Measurements from ENCODE around the gene KRT3.
"Not testable (repeated sequence)": the region's sequence is repeated elsewhere in the genome, so short reads cannot be mapped to it uniquely, and the experiment has no call there.

The KRT3 gene

DNA sequence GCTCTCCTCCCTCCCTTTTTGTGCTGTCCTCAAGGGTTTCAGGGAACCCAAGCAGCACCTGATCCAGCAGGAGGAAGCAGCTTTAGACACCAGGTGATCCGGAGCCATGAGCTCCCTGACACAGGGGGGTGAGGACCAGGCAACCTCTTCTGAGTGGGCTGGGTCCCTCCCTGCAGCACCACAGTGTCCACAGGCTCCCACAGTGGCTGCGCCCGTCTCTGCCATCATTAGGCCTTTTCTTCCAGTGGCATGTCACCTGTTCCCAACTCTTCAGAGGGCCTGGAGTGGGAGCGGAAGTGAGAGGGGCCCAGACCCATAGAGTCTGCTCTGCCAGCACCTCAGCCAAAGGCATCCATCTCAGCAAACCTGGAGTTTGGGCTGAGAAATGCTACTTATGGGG, 18.4 kb downstream of the KRT3 start:
- no peak for DNase-seq

- no peak for DNase-seq
These were observed 19.0 kb downstream of the KRT3 start, which contains the start of gene KRT76 for GRCh38 chr12:52776913-52777395. Gene KRT76, minus strand, starts transcription at chr12:52777345. Its CDS starts 54 bp downstream, at chr12:52777291.

GRCh38 chr12:52776435-52776834, 19.5 kb downstream of the KRT3 start:
- no peak for DNase-seq

GRCh38 chr12:52774629-52775250, 21.2 kb downstream of the KRT3 start:
- DNase-seq, result no peak

GRCh38 chr12:52772772-52773171, 23.1 kb downstream of the KRT3 start:
- DNase-seq, result no peak

- DNase-seq, result no peak
These were observed 23.7 kb downstream of the KRT3 start for GRCh38 chr12:52772188-52772587.

- DNase-seq, result no peak
These were observed 24.4 kb downstream of the KRT3 start for GRCh38 chr12:52771505-52771904.

DNA sequence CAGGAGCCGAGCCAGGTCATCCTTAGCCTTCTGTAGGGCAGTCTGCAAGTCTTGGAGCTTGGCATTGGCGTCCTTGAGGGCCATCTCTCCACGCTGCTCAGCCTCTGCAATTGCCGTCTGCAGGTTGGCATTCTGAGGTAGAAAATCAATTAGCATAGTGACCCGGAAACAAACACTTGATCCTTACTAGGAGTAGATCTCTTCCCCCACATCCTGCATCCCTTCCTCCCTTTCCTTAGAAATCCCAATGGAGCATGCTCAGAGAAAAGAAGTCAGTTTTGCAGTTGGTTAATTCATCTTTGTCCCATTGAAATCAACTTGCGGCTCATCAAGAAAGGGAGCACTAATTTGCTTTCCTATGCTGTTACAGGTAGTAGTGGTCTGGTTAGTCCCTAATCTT, 24.8 kb downstream of the KRT3 start:
- DNase-seq, result no peak

- no peak for DNase-seq
These were observed 26.0 kb downstream of the KRT3 start for GRCh38 chr12:52769946-52770345.

GRCh38 chr12:52769354-52769753, 26.6 kb downstream of the KRT3 start:
- DNase-seq, result no peak

- DNase-seq, result no peak
These were observed 27.3 kb downstream of the KRT3 start for GRCh38 chr12:52768479-52769200.

DNA sequence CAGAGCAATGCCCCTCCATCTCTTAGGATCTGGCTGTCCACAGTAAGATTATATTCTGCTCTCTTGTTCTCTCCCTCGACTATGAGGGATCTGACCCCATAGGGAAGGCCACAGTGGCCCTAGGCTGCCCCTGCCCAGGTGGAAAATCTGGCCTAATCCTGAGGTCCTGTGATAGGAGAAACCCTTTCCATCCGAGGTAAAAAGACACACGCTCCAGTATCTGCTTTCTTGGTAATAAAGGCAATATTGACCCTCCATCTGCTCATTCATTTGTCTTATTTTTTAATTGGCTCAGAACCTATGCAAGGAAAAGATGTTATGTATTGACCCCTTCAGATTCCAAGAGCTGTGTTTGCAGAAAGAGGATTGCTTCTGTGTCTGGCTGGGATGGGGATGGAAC, 28.5 kb downstream of the KRT3 start:
- DNase-seq, result no peak

DNA sequence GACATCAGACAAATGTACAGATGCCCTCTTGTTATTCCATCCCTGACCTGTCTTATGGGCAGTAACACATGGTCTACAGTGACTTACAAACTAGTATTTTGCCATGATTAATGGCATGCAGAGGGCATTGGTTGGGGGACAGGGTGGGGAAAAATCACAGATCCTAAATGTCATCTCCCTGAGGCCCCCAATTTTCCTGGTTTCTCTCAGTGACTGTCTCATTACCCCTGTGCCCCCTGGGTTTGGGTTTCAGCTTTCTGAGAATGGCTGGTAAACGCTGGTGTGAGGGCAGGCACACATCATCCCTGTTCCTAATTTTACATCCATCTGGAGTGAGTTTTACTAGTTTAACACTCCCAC, 28.9 kb downstream of the KRT3 start:
- DNase-seq, result no peak

GRCh38 chr12:52766351-52767019, 29.4 kb downstream of the KRT3 start:
- DNase-seq, result no peak

GRCh38 chr12:52765702-52766101, 30.2 kb downstream of the KRT3 start:
- no peak for DNase-seq

GRCh38 chr12:52763991-52764390, 31.9 kb downstream of the KRT3 start:
- DNase-seq, result no peak

DNA sequence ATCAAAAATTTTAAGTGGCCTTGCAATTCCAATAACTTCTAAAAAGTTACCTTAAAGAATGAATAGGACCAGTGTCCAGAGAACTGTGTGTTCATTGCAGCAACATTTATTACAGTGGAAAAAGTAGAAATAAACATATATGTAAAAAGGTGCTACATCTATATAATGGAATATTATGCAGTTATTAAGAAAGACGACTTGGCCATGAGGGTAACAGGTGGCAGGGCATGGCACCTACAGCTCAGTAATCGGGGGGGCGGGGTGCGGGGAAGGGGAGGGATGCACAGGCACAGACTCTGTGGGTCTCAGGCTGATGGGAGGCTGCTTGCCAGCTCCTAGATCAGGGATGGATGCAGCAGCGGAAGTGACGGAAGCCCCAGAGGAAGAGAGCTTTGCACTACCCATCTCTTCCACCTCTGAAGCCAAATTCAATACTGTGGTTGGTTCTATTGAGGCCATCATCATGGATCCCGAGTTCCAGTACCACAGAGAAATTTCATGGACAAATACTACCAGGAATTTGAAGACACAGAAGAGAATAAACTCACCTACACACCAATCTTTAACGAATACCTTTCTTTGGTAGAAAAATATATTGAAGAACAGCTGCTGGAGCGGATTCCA, 32.8 kb downstream of the KRT3 start:
- DNase-seq, result no peak

DNA sequence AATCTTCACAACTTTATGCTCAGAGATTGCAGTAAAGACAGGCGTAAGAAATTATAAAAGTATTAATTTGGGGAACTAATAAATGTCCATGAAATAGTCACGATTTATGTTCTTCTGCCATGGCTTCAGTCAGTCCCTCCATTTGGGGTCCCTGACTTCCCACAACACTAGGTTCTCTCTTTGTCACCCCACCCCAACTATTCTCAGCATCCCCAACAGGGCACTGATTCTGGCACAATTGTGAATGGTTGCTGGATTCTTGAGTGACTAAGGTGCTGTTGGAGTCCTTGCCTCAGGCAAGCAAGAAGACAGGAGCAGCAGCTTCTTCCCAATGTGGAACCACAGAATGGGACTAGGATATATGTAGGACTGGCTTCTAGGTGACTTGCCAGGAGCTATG, 34.1 kb downstream of the KRT3 start:
- no peak for DNase-seq

DNA sequence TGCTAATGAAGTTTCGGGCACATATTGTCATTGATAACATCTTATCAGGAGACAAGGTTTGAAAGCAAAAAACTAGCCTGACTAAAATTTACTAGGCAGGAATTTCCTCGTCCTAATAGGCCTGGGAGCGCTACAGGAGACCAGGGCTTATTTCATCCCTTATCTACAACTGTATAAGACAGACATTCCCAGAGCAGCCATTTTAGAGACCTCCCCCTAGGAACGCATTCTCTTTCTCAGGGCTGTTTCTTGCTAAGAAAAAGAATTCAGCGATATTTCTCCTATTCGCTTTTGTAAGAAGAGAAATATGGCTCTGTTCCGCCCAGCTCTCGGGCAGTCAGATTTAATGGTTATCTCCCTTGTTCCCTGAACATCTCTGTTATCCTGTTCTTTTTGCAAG, 34.7 kb downstream of the KRT3 start:
- DNase-seq, result not testable (repeated sequence)

DNA sequence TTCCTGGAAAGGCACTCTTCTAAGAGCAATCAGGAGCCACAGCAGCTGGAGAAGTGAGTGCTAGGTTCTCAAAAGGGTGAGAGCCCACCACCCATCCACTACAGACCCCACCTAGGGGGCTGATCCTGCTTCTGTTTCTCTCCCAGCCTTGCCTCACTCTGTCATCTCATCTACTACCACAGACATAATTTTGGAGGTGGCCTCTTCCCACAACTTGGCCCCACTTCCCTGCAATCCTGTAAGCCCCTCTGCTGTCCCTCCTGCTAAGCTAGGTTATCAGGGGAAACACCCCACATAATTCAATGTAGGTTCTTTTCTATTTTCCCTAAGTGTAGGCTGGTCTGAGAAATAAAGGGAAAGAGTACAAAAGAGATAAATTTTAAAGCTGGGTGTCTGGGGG, 35.3 kb downstream of the KRT3 start:
- DNase-seq, result no peak

DNA sequence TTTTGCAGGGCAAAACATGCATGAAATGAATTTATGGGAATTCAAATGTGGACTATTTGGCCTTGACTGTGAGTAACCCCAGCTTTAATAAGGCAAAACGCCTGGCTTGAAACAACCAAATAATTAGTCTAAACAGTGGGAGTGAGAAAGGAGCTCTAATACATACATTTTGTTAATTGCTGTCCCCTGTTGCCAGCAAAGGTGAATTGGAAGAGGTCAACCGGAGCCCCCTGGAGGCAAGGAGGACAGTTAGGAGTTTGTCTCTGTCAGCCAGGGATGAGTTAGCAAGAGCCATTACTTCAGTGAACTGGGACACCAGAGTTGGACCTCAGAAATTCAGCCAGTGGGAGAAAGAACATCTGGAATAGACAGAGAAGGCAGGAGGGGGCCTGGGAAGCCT, 36.2 kb downstream of the KRT3 start:
- no peak for DNase-seq

DNA sequence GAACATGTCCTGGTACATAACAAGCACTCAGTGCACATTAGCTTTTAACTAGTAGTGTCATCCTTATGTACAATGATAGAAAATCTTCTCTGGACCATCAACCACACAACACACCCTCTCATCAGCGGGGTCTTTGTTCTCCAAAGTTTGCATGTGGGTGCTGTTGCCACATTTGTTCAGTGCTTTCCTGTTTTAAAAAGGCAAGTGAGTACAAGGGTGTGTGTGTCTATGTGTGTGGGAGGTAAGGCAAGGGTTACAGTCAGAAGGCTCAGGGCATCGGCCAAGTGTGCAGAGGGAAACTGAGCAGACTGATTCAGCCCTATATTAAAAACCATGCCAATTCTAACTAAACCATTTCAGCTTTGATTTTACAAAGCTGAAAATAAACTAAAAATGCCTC, 36.7 kb downstream of the KRT3 start:
- no peak for DNase-seq

GRCh38 chr12:52757449-52758176, 38.3 kb downstream of the KRT3 start:
- no peak for DNase-seq
